ENCODE data around the gene TSPAN15. TPM values are rescaled to one million over a fixed set of nuclear protein-coding genes. Genes with fewer than 3 reads are reported as not detected.

TSPAN15 gene
- total RNA-seq, 1 experiment from 2014 or later = 2.0 TPM

DNA sequence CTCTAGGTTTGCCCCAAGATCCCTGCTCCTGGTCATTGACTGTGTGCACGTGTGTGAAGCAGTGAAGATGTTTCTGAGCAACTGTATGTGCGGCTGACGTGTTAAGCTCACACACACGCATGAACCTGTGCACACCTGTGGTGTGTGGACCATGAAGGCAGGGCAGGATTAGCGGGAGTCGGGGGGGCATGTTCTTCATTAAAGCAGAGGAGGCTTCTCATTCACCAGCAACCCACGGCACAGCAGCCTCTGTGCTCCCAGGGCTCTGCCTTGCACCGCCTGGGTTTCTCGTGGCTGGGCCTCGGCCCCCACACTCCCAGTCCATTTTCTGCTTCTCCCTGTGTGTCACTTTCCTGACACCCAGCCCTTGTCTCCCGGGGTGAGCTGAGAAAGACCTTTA, 33.7 kb upstream of the TSPAN15 start:
- no peak for DNase-seq (ENCODE audit: low read depth)

DNA sequence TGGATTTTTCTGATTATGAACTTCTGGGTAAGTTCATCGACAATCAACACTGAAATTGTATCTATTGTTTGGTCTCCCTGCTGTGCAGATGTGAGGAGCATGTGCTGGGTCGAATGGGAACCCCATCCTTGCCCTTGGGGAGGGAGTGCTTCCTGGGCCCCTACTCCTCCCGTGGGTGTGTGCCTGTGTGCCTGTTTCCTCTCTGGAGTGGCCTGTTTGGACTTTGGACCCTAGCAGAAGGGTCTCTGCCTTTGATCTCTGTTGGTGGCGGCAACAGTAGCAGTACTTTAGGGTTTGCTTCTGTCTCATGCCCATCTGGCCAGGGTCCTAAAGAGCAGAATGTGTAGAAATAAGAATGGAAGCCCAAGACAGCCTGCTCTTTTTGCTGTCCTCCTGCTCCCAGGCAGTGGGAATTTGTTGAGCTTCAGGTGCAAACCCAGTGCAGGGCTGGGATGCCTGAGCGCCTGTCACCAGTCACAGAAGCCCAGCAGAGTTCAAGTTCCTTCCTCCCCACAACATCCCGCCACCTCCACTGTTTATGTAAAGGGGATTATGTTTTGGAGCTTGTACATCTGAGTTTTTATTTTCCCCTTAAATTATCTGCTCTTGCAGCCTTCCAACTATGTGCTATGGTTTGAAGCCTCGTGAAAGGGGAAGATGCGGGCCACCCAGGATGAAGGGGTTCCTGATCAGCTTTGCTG, 33.1 kb upstream of the TSPAN15 start:
- DNase-seq (ENCODE audit: low read depth) = no peak

DNA sequence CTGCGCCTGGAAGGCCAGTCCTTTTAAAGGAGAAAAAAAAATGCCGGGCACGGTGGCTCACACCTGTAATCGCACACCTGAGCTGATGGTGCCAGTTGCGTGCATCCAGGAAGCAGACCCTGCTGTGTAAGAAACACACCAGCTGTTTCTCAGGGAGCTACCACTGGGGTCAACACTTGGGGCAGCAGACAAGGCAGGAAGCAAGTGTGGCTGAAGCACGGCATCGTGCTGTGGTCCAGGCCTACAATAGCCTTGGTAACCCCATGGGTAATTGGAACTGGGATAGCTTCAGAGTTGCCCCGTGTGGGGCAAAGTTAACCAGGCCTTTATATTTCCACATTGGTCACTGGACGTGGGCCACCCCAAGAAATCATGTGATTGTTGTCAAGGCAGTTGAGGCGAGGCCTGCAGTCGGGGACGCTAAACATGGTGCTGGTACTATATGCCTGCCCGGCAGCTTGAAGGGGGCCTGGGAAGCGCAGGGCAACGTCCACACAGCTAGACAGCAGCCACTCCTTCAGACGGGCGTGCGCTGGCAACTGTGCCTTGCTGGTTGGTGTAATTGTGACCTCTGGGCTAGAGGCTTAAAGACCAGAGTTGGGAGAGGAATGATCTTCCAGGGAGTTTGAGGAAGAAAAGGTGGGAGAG, 32.0 kb upstream of the TSPAN15 start:
- DNase-seq (ENCODE audit: low read depth) = no peak

DNA sequence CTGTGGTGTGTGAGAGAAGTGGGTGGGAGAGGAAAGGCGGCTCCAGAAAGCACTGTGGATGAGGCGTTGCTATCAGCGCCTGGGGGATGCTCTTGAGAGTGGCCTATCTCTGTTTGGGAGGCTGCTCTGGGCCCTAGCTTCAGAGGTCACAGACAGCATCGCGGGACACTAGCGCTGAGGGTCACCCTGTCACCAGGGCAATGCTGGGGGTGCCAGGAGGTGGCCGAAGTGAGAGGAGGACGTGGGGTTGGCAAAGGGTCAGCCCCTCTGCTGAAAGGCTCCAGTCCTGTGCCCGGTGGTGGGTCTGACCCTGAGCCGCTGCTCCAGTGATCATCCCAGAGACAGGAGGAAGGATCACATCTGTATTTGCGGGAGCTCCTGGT, 31.5 kb upstream of the TSPAN15 start:
- no peak for DNase-seq (ENCODE audit: low read depth)

DNA sequence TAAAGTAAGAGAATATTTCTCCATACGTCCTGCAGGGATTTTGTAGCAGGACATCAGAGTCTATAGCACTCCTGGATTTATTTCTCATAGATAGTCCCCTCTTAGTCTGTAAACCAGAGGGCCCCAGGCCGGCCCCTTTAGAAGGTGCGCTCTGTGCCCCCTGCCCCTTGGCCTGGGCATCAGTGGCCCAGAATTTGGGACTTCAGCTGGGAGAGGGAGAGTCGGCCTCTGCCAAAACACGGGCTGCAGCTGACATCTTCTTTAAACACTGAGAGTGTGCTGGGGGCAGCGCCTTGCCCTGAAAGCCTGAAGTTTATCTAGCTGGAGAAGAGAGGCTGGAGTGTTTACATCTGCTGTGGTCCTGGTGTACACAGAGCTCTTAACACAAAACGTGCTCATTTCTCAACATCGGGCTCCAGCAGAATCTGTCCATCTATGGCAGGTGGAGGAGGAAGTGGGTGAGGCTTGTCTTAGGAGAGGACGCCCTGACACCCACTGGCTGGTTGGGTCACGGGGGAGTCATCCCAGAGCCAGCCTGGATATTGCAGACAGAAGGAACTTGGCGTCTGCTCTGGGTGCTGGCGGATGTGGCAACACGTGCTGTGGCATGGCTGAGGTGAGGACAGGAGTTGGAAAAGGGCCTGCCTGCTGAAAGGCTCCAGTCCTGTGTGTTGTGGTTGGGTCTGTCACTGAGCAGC, 29.5 kb upstream of the TSPAN15 start:
- DNase-seq (ENCODE audit: low read depth) = no peak

DNA sequence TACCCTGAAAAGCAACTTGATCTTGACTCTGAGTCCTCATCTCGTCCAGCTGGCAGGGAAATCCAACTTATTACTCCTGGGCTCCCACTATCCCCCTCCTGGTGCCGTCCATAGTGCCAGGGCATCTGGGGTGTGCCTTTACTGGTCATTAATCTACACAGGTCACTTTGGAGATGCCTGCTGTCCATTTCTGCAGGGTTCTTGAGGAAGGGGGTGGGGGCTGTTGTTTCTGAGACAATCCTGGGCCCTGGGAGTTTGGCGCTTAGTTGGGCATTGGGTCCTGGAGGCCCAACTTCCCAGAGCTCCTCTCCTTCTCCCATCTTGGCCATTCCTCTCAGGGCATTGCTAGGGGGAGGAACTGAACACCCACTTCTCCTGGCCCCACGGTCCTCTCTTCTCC, 28.6 kb upstream of the TSPAN15 start:
- DNase-seq (ENCODE audit: low read depth) = no peak

DNA sequence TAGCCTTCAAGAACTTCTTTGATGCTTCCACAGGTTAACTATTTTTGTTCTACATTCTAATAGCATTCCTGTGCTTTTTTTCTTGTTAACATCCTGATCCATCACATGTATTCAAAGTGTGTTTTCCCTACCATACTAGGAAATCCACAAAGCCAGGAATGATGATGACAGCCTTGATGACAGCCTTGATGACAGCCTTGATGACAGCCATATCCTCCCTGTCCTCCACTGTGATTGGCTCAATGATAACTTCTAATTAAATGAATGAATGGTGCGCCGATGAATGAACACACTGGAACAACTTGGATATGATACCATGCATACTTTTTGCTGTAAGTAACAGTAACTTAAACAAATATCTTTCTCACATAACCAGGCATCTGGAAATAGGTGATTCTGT, 26.2 kb upstream of the TSPAN15 start:
- no peak for DNase-seq (ENCODE audit: low read depth)

DNA sequence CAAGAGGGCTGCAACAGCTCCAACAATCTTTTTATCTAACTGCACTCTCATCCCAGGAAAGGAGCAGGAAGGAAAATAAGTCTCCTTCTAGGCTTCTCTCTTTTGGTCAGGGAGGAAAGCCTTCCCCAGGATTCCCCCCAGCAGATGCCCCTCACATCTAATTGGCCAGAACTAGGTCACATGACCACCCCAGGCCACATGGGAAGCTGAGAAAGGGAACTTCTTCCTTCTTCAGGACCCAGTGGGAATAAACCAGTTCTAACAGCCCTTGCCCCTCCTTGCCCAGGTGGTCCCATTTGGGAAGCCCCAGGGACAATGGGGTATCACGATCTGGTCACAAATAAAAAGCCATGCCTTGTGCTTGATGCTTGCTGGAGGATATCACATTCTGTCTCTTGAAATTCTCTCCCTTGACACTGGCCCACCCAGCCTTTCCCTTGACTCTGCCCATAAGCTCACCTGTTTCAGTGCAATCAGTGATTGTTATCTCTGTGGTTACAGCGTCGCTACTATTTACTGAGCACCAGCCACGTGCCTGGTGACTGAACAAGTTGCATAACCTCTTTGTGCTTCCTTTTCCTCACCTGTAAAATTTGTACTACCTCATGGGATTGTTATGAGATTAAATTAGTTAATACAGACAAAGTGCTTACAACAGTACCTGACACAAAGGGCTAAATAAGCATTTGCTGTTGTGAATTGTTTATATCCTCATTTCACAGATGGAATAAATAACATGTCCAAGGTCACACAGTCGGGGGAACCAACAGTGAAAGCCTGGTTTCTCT, 25.6 kb upstream of the TSPAN15 start:
- DNase-seq (ENCODE audit: low read depth) = no peak

DNA sequence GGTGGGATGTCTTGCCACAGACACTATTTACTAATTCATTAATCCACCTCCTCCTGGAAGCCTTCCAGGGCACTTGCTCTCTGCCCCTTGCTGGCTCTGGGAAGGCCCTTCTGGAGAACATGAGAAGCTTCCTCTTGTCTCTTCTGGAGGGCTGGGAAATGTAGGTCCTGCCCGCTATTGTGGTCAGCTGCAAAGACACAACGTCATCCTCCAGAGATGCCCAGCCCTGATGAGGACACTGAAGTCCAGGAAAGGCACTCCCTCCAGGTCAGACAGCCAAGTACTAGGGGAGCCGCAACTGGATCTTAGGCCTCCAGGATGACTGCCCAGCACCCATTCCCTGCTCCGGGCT, 24.9 kb upstream of the TSPAN15 start:
- DNase-seq (ENCODE audit: low read depth) = peak; percentile 61

DNA sequence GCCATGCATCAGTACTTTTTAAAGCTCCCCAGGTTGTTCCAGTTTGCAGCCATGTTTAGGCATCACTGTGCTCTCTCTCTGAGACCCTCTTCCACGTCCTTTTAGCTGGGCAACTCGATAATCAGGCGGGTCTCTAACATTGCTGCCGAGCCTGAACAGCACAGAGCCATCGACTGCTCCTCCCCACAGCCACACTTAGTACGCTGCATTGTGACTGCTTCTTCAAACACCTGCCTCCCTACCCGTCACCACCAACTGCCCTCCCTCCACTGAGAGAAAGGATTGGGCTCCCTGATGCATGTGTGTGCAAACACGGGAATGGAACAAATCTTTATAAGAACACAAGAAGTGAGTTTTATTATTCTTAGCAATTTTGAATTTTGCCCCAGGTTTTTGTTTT, 23.1 kb upstream of the TSPAN15 start:
- DNase-seq (ENCODE audit: low read depth) = no peak

DNA sequence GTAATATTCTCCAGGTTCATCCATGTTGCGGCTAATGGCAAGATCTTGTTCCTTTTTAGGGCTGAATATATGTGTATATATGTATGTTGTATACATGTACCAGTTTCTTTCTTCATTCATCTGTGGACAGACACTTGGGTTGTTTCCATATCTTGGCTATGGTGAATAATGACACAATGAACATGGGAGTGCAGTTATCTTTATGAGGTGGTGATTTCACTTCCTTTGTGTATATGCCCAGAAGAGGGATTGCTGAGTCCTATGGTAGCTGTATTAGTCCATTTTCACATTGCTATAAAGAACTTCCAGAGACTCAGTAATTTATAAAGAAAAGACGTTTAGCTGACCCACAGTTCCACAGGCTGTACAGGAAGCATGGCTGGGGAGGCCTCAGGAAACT, 17.1 kb upstream of the TSPAN15 start:
- no peak for DNase-seq (ENCODE audit: low read depth)

DNA sequence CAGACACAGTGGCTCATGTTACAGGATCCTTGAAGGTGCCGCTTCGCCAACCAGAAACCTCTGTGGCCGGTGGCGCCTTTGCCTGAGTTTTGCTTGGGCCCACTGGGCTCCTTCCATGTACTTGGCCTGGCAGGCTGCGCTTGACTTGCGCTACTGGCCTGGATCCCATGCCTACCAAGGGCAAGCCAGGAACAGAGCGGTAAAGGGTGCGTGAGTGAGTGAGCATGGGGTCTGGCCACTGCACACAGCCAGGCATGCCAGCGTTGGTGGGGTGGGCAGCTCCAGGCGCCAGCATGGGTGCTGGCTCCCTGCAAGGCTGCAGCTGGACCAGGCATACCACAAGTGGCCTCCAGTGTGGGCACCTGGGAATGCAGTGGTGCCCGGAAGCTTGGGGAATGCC, 16.3 kb upstream of the TSPAN15 start:
- DNase-seq (ENCODE audit: low read depth) = no peak

DNA sequence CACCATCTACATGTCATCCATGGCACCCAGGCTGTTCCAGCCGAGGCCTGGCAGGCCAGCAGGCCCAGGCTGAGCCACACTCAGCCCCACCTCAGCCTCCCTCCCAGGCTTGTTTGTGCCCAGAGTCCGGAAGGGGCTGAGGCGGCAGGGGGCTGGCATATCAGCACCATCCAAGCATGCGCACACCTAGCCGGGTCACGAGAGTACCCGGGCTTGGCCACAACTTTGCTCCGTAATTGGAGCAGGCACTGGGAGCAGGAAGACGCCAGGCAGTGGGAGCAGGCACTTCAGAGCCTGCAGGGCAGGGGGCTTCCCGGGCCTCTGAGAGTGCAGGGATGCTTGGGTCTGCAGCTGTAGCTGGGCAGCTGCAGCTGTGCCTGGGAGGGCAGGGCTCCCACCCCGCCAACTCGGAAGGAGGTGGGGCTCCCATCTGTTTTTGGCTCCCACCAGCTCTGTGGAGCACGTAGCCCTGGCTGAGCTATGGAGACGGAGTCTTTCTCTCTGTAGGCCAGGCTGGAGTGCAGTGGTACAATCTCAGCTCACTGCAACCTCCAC, 15.2 kb upstream of the TSPAN15 start:
- no peak for DNase-seq (ENCODE audit: low read depth)

DNA sequence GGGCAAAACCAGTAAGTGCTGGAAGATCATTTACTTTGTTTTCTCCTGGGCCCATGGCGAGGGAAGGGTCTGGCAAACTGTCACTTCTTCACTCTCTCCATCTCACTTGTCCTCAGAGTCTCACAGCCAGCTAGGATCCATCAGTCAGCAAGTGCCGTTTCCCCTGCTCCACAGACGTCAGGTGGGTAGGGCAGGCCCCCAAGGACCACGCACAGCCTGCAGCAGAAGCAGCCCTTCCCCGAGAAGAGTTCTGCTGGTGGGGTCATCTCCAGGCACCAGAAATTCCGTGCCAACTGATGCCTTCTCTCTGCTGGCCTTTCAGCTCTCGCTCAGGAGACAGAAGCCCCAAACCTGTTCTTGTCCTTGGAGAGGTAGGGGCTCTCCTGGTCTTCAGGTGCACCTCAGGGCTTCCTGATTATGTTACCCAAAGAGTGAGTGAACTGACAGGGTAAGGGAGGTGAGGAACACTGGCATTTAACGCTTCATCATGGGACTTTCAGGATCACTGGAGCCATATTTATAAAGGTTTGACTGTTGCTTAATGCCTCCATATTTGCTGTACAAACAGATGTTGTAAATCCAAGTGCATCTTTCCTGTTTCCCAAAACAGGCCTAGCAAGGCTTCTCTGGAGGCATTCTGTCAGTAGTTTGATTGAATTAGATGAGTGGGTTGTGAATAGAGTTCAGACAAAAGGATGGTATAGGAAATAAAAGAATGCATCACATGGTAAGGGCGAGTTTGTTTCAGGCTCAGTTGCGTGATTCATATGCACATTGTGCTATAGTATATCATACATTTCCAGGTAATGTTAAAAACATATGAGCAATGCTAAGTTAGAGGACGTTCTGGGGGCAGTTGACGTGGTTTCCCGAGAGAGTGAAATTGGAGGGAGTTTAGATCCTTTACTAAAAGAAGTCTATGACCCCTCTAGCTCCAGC, 13.7 kb upstream of the TSPAN15 start:
- DNase-seq (ENCODE audit: low read depth) = no peak

DNA sequence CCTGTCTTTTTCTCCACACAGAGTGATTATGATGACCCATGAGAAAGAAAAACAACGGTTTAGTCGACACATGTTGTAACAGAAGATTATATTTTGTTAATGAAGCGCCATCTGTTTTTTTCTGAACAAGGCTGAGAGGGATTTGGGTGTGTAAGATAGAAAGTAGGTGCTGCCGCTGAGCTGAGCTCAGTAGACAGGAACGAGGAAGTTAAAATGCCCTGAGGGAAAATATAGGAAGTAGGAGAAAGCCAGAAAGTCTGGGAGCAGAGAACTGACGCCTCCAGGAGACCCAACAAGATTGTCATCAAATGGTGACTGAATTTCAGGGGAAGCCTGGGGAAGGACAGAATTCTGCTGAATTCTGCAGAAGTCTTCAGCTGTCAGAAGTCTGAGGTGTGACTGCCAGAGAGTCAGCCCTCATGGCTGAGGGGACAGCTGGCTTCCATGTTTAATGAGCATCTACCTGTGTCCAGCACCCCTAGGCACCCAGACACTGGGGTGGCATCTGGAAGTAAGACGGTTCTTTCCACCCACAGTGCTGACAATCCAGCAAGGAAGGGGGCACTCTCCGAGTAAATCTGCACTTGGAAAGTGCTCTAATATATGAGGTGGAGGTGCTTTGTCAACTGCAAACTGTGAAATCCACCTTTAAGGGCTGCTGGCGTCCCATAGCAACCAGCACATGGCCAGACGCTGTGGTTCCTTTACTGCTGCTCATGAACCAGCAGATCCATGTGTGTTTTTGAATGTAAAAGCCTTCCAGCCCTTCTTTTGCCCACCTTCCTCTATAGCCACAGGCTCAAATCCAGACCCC, 12.5 kb upstream of the TSPAN15 start:
- DNase-seq (ENCODE audit: low read depth) = peak; percentile 78

DNA sequence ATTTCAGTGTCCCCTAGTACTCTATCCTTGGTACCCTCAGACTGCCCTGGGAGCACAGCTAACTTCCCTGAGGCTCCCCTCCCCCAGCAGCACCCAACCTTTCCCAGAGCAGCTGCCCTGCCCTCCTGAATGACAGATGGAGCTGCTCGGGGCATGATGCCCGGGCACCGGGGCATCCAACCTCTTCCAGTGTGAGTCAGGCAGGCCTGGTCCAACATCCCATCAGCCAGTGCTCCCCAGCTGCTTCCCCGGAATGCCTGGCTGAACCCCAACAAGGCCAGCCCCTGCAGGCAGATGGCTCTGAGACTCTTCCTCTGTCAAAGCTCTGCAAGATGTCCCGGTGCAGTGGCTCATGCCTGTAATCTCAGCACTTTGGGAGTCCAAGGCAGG, 11.9 kb upstream of the TSPAN15 start:
- peak; percentile 96 for DNase-seq (ENCODE audit: low read depth)

DNA sequence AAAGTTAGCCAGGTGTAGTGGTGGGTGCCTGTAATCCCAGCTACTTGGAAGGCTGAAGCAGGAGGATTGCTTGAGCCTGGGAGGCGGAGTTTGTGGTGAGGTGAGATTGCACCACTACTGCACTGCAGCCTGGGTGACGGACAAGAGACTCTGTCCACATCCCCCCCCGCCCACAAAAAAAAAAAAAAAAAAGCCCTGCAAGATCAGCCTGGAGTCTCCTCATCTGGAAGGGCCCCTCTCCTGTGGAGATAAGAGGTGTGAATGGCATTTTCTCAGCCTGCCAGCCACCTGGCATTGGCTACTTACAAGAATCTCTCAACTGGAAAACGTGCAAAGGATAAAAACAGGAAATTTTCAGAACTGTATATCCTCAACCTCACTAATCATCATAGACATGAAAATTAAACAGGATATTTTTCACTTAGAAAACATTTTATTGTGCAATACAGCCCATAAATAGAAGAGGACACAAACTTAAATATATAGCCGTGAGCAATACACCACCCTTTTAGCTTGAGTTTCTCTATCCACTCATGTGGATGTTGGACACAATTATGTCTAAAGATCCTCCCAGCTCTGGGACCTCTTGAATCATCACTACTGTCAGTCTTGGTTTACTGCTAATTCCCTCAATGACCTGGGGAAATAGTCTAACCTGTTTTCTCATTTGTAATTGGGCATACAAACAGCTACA, 11.3 kb upstream of the TSPAN15 start:
- DNase-seq (ENCODE audit: low read depth) = peak; percentile 76

DNA sequence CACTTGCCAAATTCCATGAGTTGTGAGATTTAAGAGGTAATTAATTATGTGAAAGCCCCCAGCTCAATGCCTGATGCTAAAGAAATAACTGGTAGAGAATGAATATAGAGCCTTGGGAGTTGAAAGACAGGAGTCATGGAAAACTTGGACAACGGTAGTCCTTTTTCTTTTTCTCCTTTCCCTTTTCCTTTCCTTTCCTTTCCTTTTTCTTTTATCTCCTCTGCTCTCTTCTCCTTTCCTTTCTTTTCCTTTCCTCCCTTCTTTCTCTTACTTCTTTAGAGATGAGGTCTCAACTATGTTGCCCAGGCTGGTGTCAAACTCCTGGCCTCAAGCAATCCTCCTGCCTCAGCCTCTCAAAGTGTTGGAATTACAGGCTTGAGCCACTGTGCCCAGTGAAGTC, 7.9 kb upstream of the TSPAN15 start:
- DNase-seq (ENCODE audit: low read depth) = no peak

DNA sequence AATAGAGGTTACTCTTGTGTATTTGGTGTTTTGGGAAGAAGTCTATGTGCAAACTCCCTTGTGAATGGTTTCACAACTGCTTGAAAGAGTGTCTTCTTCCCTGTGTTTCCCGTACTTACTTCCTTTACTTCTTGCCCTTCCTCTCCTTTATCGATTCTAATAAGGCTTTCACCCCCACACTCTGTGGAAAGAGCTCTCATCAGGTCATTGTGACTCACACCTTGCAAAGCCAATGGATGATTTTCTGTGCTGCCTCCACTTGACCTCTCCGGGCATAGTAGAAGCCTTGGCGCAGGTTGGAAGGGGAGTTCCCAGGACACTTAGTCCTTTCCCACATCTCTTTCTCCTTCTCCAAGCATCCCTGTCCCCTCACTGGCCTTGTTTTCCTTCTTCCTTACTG, 6.2 kb upstream of the TSPAN15 start:
- DNase-seq (ENCODE audit: low read depth) = no peak

All from LHCN-M2 (cell line).